Fibroblast of mammary gland (primary cell): Measurements from ENCODE around the gene ATP11A.

Source experiments
- DNase-seq: peaks from one replicate; pipeline ENCODE4 v3.0.0-alpha.2; 2010; ENCODE audit warnings: low read depth
- H3K4me3 ChIP-seq: 2 replicates; pipeline ENCODE4 v1.5.1; 2011; ENCODE audit warnings: low read depth, mild to moderate bottlenecking, low read length, moderate library complexity; ENCODE audit not compliant: control insufficient read depth
- CTCF ChIP-seq: conservative IDR thresholded peaks from 2 replicates; pipeline ENCODE4 v1.5.1; 2011; ENCODE audit warnings: low read depth, low read length, inconsistent platforms; ENCODE audit not compliant: control insufficient read depth, insufficient read depth

ATP11A gene

GRCh38 chr13:112719016-112719415 is 29.2 kb downstream of the ATP11A start:
- TF ChIP-seq CTCF = no peak
- H3K4me3 ChIP-seq = no peak overlapping the region
- DNase-seq = no peak

GRCh38 chr13:112719556-112719955 is 29.7 kb downstream of the ATP11A start:
- TF ChIP-seq CTCF = no peak
- no peak for DNase-seq
- no peak overlapping the region for H3K4me3 ChIP-seq

- TF ChIP-seq CTCF = no peak
Observed at GRCh38 chr13:112720251-112720650, 30.4 kb downstream of the ATP11A start.

GRCh38 chr13:112720814-112721197 is 31.0 kb downstream of the ATP11A start:
- no peak for DNase-seq
- H3K4me3 ChIP-seq = no peak overlapping the region
- no peak for TF ChIP-seq CTCF

More at GRCh38 chr13:112720251-112720650, 30.4 kb downstream of the ATP11A start:
- no peak overlapping the region for H3K4me3 ChIP-seq
- DNase-seq = no peak

- no peak overlapping the region for H3K4me3 ChIP-seq
- TF ChIP-seq CTCF = no peak
- no peak for DNase-seq
Observed at GRCh38 chr13:112721198-112722104, 31.6 kb downstream of the ATP11A start.

GRCh38 chr13:112722433-112723263 is 32.8 kb downstream of the ATP11A start:
- no peak overlapping the region for H3K4me3 ChIP-seq
- no peak for TF ChIP-seq CTCF
- DNase-seq = peak; percentile 66
